HG03571 (cell line): ENCODE measurements around the gene RHOF.

Experiments used
- ATAC-seq: cut with Tn5 transposase; IDR thresholded peaks from one replicate; pipeline ENCODE4 v1.9.1; 2021; ENCODE audit not compliant: unreplicated experiment

Gene RHOF, protein sequence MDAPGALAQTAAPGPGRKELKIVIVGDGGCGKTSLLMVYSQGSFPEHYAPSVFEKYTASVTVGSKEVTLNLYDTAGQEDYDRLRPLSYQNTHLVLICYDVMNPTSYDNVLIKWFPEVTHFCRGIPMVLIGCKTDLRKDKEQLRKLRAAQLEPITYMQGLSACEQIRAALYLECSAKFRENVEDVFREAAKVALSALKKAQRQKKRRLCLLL

DNA sequence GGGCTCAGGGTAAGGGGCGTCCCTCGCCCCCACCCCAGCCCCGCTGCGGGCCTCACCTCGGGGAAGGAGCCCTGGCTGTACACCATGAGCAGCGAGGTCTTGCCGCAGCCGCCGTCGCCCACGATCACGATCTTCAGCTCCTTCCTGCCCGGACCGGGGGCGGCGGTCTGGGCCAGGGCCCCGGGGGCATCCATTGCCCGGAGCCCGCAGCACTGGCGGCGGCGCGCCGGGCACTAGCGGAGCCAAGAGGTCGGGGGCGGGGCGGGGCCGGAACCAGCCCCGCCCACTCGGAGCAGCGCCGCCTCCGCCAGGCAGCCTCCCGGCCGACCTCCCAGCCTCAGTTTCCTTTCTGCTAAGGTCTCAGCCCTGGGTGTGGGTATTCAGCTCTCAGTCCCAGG, at the start of gene RHOF:
TSS of gene RHOF (minus strand) at position 249 of the 398 bp plus-strand sequence. CDS start at position 194, 55 bp downstream.
- ATAC-seq: peak; percentile 9

DNA sequence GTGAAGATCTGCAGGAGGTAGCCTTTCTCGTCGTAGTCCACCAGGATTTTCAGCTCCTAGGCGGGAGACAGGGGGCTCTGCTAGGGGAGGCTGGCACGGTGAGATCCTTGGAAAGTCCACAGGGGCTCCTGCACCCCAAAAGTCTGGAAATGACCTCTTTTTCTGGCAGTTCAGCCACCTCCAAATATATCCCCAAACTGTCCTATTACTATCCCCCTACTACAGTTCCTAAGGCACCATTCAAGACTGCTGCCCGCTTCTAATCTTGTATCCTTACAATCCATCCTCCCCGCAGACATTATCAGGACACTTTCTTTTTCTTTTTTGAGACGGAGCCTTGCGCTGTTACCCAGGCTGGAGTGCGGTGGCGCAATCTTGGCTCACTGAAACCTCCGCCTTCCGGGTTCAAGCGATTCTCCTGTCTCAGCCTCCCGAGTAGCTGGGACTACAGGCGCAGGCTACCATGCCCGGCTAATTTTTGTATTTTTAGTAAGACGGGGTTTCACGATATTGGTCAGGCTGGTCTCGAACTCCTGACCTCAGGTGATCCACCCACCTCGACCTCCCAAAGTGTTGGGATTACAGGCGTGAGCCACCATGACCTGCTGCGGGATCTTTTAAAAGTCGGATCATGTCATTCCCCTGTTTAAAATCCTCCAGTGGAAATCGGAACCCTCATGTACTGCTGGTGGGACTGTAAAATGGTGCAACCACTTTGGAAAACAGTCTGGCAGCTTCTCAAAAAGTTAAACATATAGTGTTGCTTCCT, 46.7 kb upstream of the RHOF start:
- ATAC-seq: no peak

DNA sequence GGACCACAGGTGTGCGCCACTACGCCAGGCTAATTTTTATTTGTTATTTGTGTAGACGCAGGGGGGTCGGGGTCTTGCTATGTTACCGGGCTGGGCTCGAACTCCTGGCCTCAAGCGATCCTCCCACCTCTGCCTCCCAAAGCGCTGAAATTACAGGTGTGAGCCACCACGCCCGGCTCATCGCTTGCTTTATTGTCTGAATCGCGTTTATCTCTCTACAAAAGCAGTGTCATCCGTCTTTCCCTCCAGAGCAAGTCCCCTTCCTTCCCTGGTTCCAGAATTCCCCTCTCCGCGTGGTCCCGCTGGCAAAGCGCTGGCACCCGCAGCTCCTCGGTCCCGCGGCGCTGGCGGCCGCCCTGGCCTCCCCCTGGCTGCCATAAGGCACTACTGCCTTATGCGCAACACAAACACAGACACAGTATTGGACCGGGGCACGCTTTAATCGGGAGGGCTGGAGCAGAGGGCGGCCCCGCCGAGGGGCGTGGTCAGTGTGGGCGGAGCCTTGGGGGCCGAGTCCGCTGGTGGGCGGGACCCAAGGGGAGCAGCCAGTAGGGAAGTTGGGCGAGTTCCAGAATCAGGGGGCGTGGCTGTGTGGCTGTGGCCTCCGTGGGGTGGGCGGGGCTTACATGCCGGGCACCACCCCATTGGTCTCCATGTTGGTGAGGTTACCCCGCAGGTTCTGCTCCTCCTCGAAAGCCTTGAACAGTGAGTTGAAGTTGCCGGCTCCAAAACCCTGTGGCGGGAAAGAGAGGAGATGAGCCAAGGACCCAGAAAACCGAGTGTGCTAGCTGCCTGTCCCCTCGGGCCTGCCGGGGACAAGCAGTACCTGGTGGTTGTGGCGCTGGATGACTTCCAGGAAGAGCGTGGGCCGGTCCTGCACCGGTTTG, 45.9 kb upstream of the RHOF start:
- peak; percentile 96 for ATAC-seq

DNA sequence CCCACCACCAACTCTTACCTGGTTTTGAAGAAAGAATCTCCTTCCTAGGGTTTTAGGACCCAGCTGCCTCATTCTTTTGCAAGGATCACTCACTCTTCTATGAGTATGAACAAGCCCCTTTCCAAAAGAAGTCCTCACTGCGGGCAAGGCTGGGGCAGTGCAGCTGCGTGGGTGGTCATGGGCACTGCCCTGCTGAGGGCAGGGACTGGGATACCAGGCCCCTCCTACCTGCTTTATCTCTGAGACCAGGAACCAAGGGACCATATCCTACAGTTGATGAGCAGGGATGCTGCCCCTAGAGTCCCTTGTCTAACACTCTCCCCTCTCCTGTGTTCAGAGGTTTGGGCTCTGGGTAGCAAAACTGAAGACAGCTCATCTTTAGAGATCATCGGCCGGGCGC, 44.6 kb upstream of the RHOF start:
- ATAC-seq: no peak

DNA sequence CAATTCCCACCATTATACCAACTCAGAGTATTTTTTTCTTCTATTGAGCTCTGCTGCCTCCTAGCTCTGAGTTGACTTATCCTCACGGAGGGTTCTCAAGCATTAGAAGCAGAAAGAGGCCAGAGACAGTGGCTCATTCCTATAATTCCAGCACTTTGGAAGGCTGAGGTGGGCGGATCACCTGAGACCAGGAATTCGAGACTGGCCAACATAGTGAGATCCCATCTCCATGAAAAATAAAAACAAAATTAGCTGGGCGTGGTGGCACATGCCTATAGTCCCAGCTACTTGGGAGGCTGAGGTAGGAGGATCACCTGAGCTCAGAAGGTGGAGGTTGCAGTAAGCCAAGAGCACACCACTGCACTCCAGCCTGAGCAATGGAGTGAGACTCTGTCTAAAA, 44.2 kb upstream of the RHOF start:
- ATAC-seq: no peak

DNA sequence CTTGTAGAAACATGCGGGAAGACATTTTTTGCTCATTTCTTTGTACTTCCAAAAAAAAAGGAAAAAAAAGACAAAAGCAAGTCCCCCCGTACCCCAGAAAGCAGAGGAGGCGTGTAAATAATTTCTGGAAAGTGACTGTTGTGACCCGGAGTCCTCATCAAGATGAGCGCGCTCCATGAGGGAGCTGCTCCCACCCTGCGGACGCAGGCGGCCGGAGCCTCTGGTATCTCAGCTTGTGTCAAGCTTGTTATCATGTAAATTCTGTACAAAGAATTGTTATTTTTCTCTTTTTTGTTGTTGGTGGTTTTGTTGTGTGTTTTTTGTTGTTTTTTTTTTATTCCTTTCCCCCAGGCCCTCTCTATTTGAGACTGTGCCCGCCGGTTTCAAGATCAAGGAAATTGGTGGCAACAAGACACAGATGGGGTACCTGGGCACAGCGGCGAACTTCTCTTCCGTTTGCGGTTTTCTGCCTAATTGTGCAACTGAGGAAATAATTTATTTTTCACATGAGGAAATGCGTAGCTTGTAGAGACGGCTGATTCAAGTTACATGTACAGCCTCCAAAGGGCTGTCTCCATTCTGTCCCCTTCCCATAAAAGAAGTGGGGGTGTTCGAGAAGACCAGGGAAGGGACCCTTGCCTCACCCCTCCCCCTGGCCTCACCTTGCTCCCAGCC, 38.2 kb upstream of the RHOF start:
- no peak for ATAC-seq

DNA sequence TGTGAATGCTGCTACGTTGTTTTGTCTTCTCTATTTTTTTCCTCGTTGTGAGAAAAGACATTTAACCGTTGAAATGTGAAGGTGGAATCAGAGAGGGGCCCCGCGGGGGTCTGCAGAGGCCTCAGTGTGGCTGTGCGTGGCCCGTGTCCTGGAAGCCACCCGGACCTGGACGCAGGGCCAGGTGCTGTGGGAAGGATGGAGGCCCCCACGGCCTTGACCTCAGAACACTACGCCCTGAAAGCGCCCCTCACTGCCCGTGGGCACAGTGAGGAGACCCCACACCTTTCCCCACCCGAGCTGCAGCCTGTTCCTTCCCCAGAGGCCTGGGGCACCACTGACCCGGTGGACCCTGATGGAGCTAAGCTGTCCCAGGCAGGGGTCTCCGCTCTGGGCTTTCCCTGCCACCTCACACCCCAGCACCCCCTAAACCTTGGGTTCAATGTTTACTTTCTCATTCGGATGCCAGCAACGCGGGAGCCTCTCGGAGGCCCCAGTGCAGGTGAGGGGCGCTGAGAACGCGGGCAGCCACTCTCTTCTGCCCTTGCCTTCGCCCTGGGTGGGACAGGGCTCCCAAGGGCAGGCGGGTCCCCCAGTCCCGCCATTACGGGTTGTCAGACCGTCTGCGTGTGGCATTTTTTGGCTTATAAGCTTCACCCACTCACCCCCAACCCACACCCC, 37.2 kb upstream of the RHOF start:
- ATAC-seq: no peak

DNA sequence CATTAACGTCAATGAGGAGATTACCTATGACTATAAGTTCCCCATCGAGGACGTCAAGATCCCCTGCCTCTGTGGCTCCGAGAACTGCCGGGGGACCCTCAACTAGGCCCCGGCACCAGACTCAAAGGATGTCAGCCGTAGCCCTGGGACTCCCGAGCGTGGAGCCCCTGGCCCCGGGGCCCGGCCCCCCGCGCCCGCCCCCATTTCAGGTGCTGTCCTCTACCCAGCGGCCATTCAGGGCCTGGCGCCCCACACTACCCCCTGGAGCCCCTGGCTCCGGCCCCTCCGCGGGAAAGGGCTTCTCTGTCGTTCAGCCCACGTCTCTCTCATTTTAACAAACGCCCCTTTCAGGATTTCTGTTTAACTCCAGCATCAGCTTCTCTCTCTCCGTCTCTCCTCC, 36.6 kb upstream of the RHOF start:
- ATAC-seq: no peak

DNA sequence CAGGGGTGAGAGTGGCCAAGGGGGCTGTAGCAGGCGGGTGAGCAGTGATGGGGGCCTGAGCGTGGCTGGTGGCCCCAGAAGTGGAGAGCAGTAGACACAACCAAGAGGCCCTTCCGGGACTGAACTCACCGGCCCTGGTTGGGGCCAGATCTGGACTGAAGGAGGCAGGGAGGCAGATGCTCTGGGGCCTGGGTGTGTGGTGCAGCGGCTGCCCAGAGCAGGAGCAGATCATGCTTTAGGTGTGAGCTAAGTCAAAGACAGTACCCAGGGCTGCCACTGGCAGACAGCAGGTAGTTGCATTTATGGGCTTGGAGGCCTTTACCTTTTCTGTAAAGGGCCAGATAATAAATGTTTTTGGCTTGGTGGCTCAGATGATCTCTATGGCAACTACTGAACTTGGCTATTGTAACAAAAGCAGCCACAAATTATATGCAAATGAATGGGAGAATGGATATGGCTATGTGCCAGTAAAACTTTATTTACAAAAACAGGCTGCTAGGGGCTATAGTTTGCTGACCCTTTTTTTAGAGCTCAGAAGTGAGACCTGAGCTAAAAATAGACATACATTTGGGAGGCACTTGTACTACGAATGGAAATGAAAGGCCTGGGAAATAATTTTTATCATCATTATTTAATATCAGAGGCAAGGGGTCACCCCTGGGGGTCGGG, 35.9 kb upstream of the RHOF start:
- no peak for ATAC-seq

DNA sequence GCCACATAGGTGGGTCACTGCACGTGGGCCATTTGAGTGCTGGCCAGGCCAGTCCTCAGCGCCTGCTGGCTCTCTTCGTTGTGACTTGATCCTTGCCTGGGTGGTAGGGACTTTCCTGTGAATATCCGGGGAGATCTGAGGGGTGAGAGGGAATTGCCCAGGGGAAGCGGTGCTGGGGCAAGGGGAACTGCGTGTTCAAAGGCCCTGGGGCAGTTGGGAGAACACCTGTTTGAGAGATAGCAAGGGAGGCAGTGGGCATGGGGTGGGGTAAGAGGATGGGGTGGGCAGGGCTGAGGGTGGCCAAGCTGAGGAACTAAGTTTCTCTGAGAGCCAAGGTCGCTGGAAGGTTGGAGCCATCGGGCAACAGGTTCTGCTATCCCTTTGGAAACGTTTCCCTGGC, 35.3 kb upstream of the RHOF start:
- no peak for ATAC-seq

DNA sequence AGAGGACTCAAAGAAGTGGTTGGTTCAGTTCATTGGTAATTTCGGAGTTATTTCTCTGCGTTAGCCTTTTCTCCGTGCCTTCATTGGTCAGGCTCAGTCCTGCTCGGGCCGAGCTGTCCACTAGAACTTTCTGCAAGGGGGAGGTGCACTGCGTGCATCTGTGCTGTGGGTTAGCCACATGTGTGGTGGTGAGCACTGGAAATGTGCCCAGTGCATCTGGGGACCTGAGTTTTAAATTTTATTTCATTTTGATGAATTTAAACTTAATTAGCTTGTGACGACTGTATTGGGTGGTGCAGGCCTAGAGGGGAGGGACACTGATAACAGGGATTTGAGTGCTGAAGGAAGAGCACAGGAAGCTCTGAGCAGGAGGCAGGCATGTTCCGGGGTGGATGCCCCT, 34.8 kb upstream of the RHOF start:
- no peak for ATAC-seq

DNA sequence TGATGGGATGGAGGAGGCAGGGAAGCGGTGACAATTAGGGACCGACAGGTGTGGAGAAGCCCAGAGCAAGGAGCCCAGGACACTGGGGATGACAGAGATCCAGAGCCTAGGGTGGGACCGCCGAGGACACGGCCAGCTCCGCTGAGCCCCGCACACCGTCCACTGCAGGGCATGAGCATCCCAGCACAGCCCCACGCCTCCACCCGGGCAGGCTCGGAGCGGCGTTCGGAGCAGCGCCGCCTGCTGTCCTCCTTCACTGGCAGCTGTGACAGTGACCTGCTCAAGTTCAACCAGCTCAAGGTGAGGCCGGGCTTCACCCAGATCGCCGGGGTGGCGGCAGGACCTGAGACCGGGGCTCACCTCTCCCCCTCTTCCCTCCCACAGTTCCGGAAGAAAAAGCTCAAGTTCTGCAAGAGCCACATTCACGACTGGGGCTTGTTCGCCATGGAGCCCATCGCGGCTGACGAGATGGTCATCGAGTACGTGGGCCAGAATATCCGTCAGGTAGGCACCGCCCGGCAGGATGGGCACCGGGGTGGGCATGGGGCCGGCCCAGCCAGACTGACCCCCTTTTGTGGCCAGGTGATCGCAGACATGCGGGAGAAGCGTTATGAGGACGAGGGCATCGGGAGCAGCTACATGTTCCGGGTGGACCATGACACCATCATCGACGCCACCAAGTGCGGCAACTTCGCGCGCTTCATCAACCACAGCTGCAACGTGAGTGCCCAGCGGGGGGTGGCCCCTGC, 34.0 kb upstream of the RHOF start:
- ATAC-seq: no peak

DNA sequence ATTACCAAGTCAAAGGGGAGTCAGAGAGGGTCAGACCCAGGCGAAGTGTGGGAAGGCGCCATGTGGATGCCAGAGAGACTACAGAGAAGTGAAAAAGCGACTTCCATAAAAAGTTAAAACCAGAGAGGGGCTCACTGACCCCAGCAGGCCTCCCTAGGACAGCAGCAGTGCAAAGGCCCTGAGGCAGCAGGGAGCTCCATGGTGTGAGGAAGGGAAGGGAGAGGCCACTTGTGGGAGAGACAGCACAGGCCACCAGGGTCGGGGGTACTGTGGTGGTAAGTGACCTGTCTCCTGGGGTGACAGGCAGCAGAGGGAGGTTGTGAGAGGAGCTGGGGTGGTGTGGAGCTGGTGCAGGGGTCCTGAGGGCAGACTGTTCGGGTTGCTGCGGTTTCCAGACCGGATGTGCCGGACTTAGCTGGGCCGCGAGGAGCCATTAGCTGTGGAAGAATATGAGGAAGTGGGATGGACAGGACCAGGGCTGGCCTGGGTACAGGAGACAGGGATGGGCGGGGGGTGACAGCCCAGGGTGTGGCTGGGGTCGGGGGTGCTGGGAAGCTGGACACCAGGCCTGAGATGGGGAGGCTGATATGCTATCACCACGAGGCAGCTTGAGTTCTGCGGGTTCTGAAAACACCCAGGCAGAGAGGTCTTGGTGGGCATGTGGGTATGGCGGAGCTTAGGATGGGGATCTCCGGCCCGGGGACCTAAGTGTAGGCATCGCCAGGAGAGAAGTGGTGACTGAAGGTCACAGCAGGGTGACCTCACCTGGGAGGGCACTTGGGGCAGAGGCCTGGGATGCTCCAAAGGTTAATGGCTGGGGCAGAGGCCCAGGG, 33.0 kb upstream of the RHOF start:
- no peak for ATAC-seq

DNA sequence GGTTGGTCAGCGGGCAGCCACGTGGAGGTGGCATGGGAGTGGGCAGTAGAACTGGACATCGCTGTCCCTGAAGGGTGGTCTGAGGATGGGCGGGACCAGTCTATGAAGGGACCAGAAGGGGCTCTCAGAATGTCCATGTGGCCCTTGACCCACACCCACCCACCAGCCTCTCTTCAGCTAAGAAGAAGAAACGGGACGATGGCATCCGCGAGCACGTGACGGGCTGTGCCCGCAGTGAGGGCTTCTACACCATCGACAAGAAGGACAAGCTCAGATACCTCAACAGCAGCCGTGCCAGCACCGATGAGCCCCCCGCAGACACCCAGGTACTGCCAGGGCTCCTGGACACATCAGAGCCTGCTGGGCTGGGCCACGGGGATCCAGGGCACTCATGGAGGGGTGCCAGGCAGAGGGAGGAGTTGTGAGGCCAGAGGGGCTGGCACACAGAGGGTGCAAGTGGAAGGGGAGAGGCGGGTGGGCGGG, 31.6 kb upstream of the RHOF start:
- ATAC-seq: no peak

DNA sequence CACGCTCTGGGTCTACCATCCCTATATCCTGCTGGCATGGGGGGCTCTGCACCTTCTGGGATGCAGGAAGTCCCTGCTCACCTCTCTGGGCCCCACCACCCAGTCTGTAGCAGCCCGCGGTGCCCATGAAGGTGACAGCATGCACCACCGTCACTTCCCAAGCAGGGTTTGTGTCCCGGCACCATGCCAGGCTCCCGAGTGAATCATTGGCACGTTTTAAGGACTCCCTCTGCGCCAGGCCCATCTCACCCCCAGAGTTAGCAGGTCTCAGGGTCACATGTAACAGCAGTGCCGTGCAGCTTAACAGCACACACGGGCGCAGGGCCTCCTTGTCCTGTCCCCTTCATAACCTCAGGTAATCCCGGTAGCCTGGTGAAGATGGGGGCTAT, 30.2 kb upstream of the RHOF start:
- ATAC-seq: no peak

DNA sequence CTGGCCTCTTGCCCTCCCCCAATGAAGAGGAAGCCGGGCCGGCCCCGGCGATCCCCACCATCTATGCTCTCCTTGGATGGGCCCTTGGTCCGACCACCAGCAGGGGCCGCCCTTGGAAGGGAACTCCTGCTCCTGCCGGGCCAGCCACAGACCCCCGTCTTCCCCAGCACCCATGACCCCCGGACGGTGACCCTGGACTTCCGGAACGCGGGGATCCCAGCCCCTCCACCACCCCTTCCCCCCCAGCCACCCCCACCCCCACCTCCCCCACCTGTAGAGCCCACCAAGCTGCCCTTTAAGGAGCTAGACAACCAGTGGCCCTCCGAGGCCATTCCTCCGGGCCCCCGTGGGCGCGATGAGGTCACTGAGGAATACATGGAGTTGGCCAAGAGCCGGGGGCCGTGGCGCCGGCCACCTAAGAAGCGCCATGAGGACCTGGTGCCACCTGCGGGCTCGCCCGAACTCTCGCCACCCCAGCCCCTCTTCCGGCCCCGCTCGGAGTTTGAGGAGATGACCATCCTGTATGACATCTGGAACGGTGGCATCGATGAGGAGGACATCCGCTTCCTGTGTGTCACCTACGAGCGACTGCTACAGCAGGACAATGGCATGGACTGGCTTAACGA, 29.7 kb upstream of the RHOF start:
- ATAC-seq: no peak

DNA sequence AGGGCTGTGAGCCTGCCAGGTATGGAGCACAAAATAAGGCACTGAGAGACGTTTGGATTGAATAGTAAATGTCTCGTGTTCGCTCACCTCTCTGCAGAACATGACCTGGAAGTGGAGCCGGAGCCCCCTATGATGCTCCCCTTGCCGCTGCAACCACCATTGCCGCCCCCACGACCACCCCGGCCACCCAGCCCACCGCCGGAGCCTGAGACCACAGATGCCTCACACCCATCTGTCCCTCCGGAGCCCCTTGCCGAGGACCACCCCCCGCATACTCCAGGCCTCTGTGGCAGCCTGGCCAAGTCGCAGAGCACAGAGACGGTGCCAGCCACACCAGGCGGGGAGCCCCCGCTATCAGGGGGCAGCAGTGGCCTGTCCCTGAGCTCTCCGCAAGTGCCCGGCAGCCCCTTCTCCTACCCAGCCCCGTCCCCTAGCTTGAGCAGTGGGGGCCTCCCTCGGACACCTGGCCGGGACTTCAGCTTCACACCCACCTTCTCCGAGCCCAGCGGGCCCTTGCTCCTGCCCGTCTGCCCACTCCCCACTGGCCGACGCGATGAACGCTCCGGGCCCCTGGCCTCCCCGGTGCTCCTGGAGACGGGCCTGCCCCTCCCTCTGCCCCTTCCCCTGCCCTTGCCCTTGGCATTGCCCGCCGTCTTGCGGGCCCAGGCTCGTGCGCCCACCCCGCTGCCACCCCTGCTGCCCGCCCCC, 29.1 kb upstream of the RHOF start:
- no peak for ATAC-seq
